IPS-18a (cell line): Measurements from ENCODE around the gene GPC3.
"Not testable (repeated sequence)": the region's sequence is repeated elsewhere in the genome, so short reads cannot be mapped to it uniquely, and the experiment has no call there.

ENCODE experiments used
- H3K27ac ChIP-seq: one replicate; pipeline ENCODE4 v1.5.1; 2013; ENCODE audit warnings: low read length
- H3K27me3 ChIP-seq: one replicate; pipeline ENCODE4 v1.6.1; 2013; ENCODE audit warnings: mild to moderate bottlenecking, low read length; ENCODE audit not compliant: control insufficient read depth, insufficient read depth
- H3K36me3 ChIP-seq: one replicate; pipeline ENCODE4 v1.6.1; 2013; ENCODE audit warnings: low read depth, low read length; ENCODE audit not compliant: control insufficient read depth
- H3K4me1 ChIP-seq: one replicate; pipeline ENCODE4 v1.6.1; 2013; ENCODE audit warnings: low read depth, low read length; ENCODE audit not compliant: control insufficient read depth
- H3K4me3 ChIP-seq: one replicate; pipeline ENCODE4 v1.5.1; 2013; ENCODE audit warnings: low read length
- H3K9ac ChIP-seq: one replicate; pipeline ENCODE4 v1.6.1; 2013; ENCODE audit warnings: mild to moderate bottlenecking, low read length, moderate library complexity
- H3K9me3 ChIP-seq: one replicate; pipeline ENCODE4 v1.6.1; 2013; ENCODE audit warnings: low read depth, low read length; ENCODE audit not compliant: control insufficient read depth

The GPC3 gene

GRCh38 chrX:133907606-133908005, 77.8 kb downstream of the GPC3 start:
- H3K36me3 ChIP-seq, result no peaks in the 10 kb centered on the region
- H3K9ac ChIP-seq, result no peak overlapping the region
- H3K4me3 ChIP-seq, result no peak overlapping the region
- no peaks in the 10 kb centered on the region for H3K27me3 ChIP-seq
- no peaks in the 10 kb centered on the region for H3K9me3 ChIP-seq
- H3K4me1 ChIP-seq, result peaks cover 4% of the 10 kb centered on the region
- no peak overlapping the region for H3K27ac ChIP-seq

GRCh38 chrX:133905305-133905704, 80.1 kb downstream of the GPC3 start:
- H3K4me3 ChIP-seq, result no peak overlapping the region
- no peaks in the 10 kb centered on the region for H3K4me1 ChIP-seq
- no peak overlapping the region for H3K9ac ChIP-seq
- no peaks in the 10 kb centered on the region for H3K36me3 ChIP-seq
- no peak overlapping the region for H3K27ac ChIP-seq
- no peaks in the 10 kb centered on the region for H3K27me3 ChIP-seq
- H3K9me3 ChIP-seq, result no peaks in the 10 kb centered on the region

- no peaks in the 10 kb centered on the region for H3K4me1 ChIP-seq
- no peaks in the 10 kb centered on the region for H3K27me3 ChIP-seq
- H3K9me3 ChIP-seq, result no peaks in the 10 kb centered on the region
- H3K4me3 ChIP-seq, result no peak overlapping the region
- no peaks in the 10 kb centered on the region for H3K36me3 ChIP-seq
- no peak overlapping the region for H3K27ac ChIP-seq
- no peak overlapping the region for H3K9ac ChIP-seq
These were observed 87.7 kb downstream of the GPC3 start for GRCh38 chrX:133897593-133898163.

- Histone ChIP-seq H3K4me3 (no peak overlapping the region), H3K36me3 (no peaks in the 10 kb centered on the region), H3K9ac (no peak overlapping the region), H3K4me1 (no peaks in the 10 kb centered on the region), H3K27ac (no peak overlapping the region), H3K27me3 (no peaks in the 10 kb centered on the region), H3K9me3 (no peaks in the 10 kb centered on the region)
These were observed 93.1 kb downstream of the GPC3 start for GRCh38 chrX:133892337-133892736.

GRCh38 chrX:133888984-133889383, 96.4 kb downstream of the GPC3 start:
- Histone ChIP-seq H3K4me3 (no peak overlapping the region), H3K27ac (no peak overlapping the region), H3K4me1 (no peaks in the 10 kb centered on the region), H3K36me3 (no peaks in the 10 kb centered on the region), H3K27me3 (no peaks in the 10 kb centered on the region), H3K9ac (no peak overlapping the region), H3K9me3 (no peaks in the 10 kb centered on the region)

GRCh38 chrX:133888084-133888483, 97.3 kb downstream of the GPC3 start:
- not testable (repeated sequence) for H3K4me1 ChIP-seq, H3K9me3 ChIP-seq, H3K27me3 ChIP-seq, H3K4me3 ChIP-seq, H3K27ac ChIP-seq, H3K36me3 ChIP-seq, H3K9ac ChIP-seq

GRCh38 chrX:133884430-133885394, 100.7 kb downstream of the GPC3 start:
- H3K27me3 ChIP-seq, result no peaks in the 10 kb centered on the region
- no peak overlapping the region for H3K4me3 ChIP-seq
- H3K36me3 ChIP-seq, result no peaks in the 10 kb centered on the region
- peaks cover 9% of the 10 kb centered on the region for H3K4me1 ChIP-seq
- H3K9ac ChIP-seq, result no peak overlapping the region
- peaks cover 2% of the 10 kb centered on the region for H3K9me3 ChIP-seq
- H3K27ac ChIP-seq, result no peak overlapping the region

- no peaks in the 10 kb centered on the region for H3K27me3 ChIP-seq
- no peak overlapping the region for H3K4me3 ChIP-seq
- no peaks in the 10 kb centered on the region for H3K36me3 ChIP-seq
- no peak overlapping the region for H3K27ac ChIP-seq
- H3K4me1 ChIP-seq, result peaks cover 9% of the 10 kb centered on the region
- peaks cover 2% of the 10 kb centered on the region for H3K9me3 ChIP-seq
- H3K9ac ChIP-seq, result no peak overlapping the region
These were observed 103.5 kb downstream of the GPC3 start for GRCh38 chrX:133881893-133882292.

GRCh38 chrX:133881007-133881406, 104.4 kb downstream of the GPC3 start:
- Histone ChIP-seq H3K9ac (no peak overlapping the region), H3K36me3 (no peaks in the 10 kb centered on the region), H3K4me3 (no peak overlapping the region), H3K27ac (no peak overlapping the region), H3K4me1 (peaks cover 9% of the 10 kb centered on the region), H3K27me3 (no peaks in the 10 kb centered on the region), H3K9me3 (peaks cover 2% of the 10 kb centered on the region)

GRCh38 chrX:133880032-133880443, 105.4 kb downstream of the GPC3 start:
- H3K27me3 ChIP-seq, result no peaks in the 10 kb centered on the region
- H3K27ac ChIP-seq, result no peak overlapping the region
- no peak overlapping the region for H3K9ac ChIP-seq
- H3K4me3 ChIP-seq, result no peak overlapping the region
- H3K4me1 ChIP-seq, result peaks cover 9% of the 10 kb centered on the region
- H3K36me3 ChIP-seq, result no peaks in the 10 kb centered on the region
- H3K9me3 ChIP-seq, result peaks cover 2% of the 10 kb centered on the region

- Histone ChIP-seq H3K9me3 (peaks cover 2% of the 10 kb centered on the region), H3K27me3 (no peaks in the 10 kb centered on the region), H3K36me3 (no peaks in the 10 kb centered on the region), H3K4me3 (no peak overlapping the region), H3K27ac (no peak overlapping the region), H3K4me1 (peaks cover 9% of the 10 kb centered on the region), H3K9ac (no peak overlapping the region)
These were observed 106.7 kb downstream of the GPC3 start for GRCh38 chrX:133878710-133879109.

- no peaks in the 10 kb centered on the region for H3K36me3 ChIP-seq
- H3K4me1 ChIP-seq, result peaks cover 2% of the 10 kb centered on the region
- no peak overlapping the region for H3K4me3 ChIP-seq
- H3K9ac ChIP-seq, result no peak overlapping the region
- peaks cover 3% of the 10 kb centered on the region for H3K9me3 ChIP-seq
- no peaks in the 10 kb centered on the region for H3K27me3 ChIP-seq
- H3K27ac ChIP-seq, result no peak overlapping the region
These were observed 108.7 kb downstream of the GPC3 start for GRCh38 chrX:133876646-133877045.
